Measurements from ENCODE around the gene DNAJC2. TPM values are rescaled to one million over a fixed set of nuclear protein-coding genes. Genes with fewer than 3 reads are reported as not detected.

Gene DNAJC2
- total RNA-seq, 4 donors from 2014 or later = 10.2 to 45.0 (median 17.8) TPM

GRCh38 chr7:103316380-103316941, 28.1 kb downstream of the DNAJC2 start:
- Histone ChIP-seq H3K27ac (no peak overlapping the region), H3K4me1 (no peaks in the 10 kb centered on the region), H3K4me3 (no peak overlapping the region), H3K27me3 (no peaks in the 10 kb centered on the region), H3K36me3 (peaks cover 100% of the 10 kb centered on the region), H3K9me3 (no peaks in the 10 kb centered on the region)
- no peak for TF ChIP-seq EP300 (IDR thresholded peaks at IDR 0.05)
- TF ChIP-seq POLR2A (IDR thresholded peaks at IDR 0.05) = no peak
- TF ChIP-seq POLR2AphosphoS5 (IDR thresholded peaks at IDR 0.05) = no peak
- TF ChIP-seq, protein P1, sequence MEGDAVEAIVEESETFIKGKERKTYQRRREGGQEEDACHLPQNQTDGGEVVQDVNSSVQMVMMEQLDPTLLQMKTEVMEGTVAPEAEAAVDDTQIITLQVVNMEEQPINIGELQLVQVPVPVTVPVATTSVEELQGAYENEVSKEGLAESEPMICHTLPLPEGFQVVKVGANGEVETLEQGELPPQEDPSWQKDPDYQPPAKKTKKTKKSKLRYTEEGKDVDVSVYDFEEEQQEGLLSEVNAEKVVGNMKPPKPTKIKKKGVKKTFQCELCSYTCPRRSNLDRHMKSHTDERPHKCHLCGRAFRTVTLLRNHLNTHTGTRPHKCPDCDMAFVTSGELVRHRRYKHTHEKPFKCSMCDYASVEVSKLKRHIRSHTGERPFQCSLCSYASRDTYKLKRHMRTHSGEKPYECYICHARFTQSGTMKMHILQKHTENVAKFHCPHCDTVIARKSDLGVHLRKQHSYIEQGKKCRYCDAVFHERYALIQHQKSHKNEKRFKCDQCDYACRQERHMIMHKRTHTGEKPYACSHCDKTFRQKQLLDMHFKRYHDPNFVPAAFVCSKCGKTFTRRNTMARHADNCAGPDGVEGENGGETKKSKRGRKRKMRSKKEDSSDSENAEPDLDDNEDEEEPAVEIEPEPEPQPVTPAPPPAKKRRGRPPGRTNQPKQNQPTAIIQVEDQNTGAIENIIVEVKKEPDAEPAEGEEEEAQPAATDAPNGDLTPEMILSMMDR (IDR thresholded peaks at IDR 0.05) = no peak
- no peak for DNase-seq (ENCODE audit: low spot score in 2 of 2)
- WGBS = 88% methylated on average over 2 of the region's 2 CpGs

- Histone ChIP-seq H3K36me3 (peaks cover 100% of the 10 kb centered on the region), H3K27ac (no peak overlapping the region), H3K4me1 (no peaks in the 10 kb centered on the region), H3K27me3 (no peaks in the 10 kb centered on the region), H3K4me3 (no peak overlapping the region), H3K9me3 (no peaks in the 10 kb centered on the region)
- no peak for DNase-seq (ENCODE audit: low spot score in 2 of 2)
- no peak for TF ChIP-seq EP300 (IDR thresholded peaks at IDR 0.05)
- TF ChIP-seq POLR2AphosphoS5 (IDR thresholded peaks at IDR 0.05) = no peak
- no peak for TF ChIP-seq POLR2A (IDR thresholded peaks at IDR 0.05)
- TF ChIP-seq, protein P1 (IDR thresholded peaks at IDR 0.05) = no peak
- WGBS = 80% methylated on average over 2 of the region's 2 CpGs
Measured at GRCh38 chr7:103314852-103315251, 29.7 kb downstream of the DNAJC2 start.

DNA sequence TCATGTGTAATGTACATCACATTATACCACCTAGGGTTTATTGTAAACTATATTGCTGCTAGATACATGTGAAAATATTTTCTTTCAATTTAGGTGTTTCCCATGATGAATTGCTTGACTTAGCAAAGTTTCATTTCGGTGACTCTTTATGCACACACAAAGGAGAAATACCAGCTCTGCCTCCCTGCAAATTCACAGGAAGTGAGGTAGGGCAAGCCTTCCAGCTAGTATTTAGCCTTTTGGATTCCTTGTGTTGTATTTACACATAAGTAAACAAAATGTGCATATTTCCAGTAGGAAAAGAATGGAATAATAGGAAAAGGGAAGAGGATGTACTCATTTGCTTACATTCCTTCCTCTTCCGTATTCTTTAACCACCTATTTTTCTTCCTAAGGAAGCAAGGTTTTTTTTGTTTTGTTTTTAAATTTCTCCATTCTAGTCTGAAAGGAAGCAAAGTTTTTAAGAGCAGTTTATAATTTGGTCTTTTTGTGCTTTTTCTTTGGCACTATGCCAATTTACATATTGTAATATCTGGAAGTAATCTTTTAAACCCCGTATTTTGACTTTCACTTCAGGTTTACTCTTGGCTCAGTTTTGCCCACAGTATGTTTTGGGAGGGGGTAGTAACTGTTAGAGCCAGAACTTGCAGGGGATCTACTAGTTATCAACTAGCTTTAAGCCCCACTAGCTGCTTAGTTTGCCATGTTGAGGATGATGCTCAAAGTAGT, 36.9 kb downstream of the DNAJC2 start:
- Histone ChIP-seq H3K4me3 (no peak overlapping the region), H3K4me1 (peaks cover 6% of the 10 kb centered on the region), H3K9me3 (no peaks in the 10 kb centered on the region), H3K27ac (no peak overlapping the region), H3K36me3 (peaks cover 96% of the 10 kb centered on the region), H3K27me3 (no peaks in the 10 kb centered on the region)
- TF ChIP-seq, protein P1 (IDR thresholded peaks at IDR 0.05) = no peak
- no peak for TF ChIP-seq POLR2AphosphoS5 (IDR thresholded peaks at IDR 0.05)
- TF ChIP-seq EP300 (IDR thresholded peaks at IDR 0.05) = no peak
- TF ChIP-seq POLR2A (IDR thresholded peaks at IDR 0.05) = no peak
- DNase-seq (ENCODE audit: low spot score in 2 of 2) = no peak
- 67% methylated on average over 3 of the region's 3 CpGs for WGBS

GRCh38 chr7:103301441-103301840, 43.1 kb downstream of the DNAJC2 start:
- Histone ChIP-seq H3K27ac (no peak overlapping the region), H3K4me3 (no peak overlapping the region), H3K4me1 (peaks cover 23% of the 10 kb centered on the region), H3K9me3 (no peaks in the 10 kb centered on the region), H3K36me3 (peaks cover 67% of the 10 kb centered on the region), H3K27me3 (no peaks in the 10 kb centered on the region)
- TF ChIP-seq EP300 (IDR thresholded peaks at IDR 0.05) = no peak
- no peak for TF ChIP-seq POLR2A (IDR thresholded peaks at IDR 0.05)
- no peak for TF ChIP-seq POLR2AphosphoS5 (IDR thresholded peaks at IDR 0.05)
- TF ChIP-seq, protein P1 (IDR thresholded peaks at IDR 0.05) = no peak
- 51% methylated on average over 2 of the region's 2 CpGs for WGBS
- DNase-seq (ENCODE audit: low spot score in 2 of 2) = no peak

- TF ChIP-seq, protein P1 (IDR thresholded peaks at IDR 0.05) = no peak
- TF ChIP-seq POLR2AphosphoS5 (IDR thresholded peaks at IDR 0.05) (no peak), EP300 (IDR thresholded peaks at IDR 0.05) (no peak), POLR2A (IDR thresholded peaks at IDR 0.05) (no peak)
- Histone ChIP-seq H3K4me3 (no peak overlapping the region), H3K27ac (no peak overlapping the region), H3K36me3 (peaks cover 50% of the 10 kb centered on the region), H3K4me1 (peaks cover 23% of the 10 kb centered on the region), H3K9me3 (no peaks in the 10 kb centered on the region), H3K27me3 (no peaks in the 10 kb centered on the region)
- no peak for DNase-seq (ENCODE audit: low spot score in 2 of 2)
- WGBS = 86% methylated on average over 6 of the region's 6 CpGs
Measured at GRCh38 chr7:103299660-103300059, 44.9 kb downstream of the DNAJC2 start.

Measured in suprapubic skin (tissue), 4 donors.